ENCODE measurements around the gene TMEM203.
"Not testable (repeated sequence)": the region's sequence is repeated elsewhere in the genome, so short reads cannot be mapped to it uniquely, and the experiment has no call there.

Gene TMEM203

GRCh38 chr9:137241490-137242268, 36.2 kb upstream of the TMEM203 start:
- DNase-seq, result no peak

- peak; percentile 99 to 100 for DNase-seq
These were observed 35.5 kb upstream of the TMEM203 start, which contains the start of gene TUBB4B for GRCh38 chr9:137240841-137241489. TUBB4B (plus strand) TSS chr9:137241287; CDS start chr9:137241361, 74 bp downstream.

GRCh38 chr9:137240318-137240840, 34.9 kb upstream of the TMEM203 start:
- DNase-seq, result peak in 1 of 2 experiments; percentile 65

GRCh38 chr9:137239541-137240200, 34.2 kb upstream of the TMEM203 start:
- DNase-seq, result not testable (repeated sequence)

- DNase-seq, result peak; percentile 87 to 88
These were observed 32.6 kb upstream of the TMEM203 start for GRCh38 chr9:137237759-137238726.

GRCh38 chr9:137236936-137237421, 31.5 kb upstream of the TMEM203 start:
- no peak for DNase-seq

- DNase-seq, result peak; percentile 74 to 84
These were observed 30.9 kb upstream of the TMEM203 start for GRCh38 chr9:137236238-137236935.

GRCh38 chr9:137235424-137236237, 30.2 kb upstream of the TMEM203 start:
- no peak for DNase-seq

- no peak for DNase-seq
These were observed 29.4 kb upstream of the TMEM203 start for GRCh38 chr9:137234758-137235423.

GRCh38 chr9:137234055-137234697, 28.7 kb upstream of the TMEM203 start:
- DNase-seq, result no peak

- DNase-seq, result peak in 1 of 2 experiments; percentile 41
These were observed 27.9 kb upstream of the TMEM203 start for GRCh38 chr9:137233143-137233980.

GRCh38 chr9:137232510-137232909, 27.1 kb upstream of the TMEM203 start:
- DNase-seq, result no peak

GRCh38 chr9:137232101-137232500, 26.7 kb upstream of the TMEM203 start:
- DNase-seq, result no peak

GRCh38 chr9:137231372-137232039, 26.1 kb upstream of the TMEM203 start:
- DNase-seq, result no peak

- DNase-seq, result no peak
These were observed 25.4 kb upstream of the TMEM203 start, which contains the start of gene SLC34A3 for GRCh38 chr9:137230705-137231371. SLC34A3 (plus strand) TSS chr9:137230901; CDS start chr9:137231703, 802 bp downstream.

- DNase-seq, result no peak
These were observed 24.7 kb upstream of the TMEM203 start for GRCh38 chr9:137229903-137230704.
